Fibroblast of mammary gland (primary cell): Measurements from ENCODE around the gene NVL.
A peak's percentile ranks its signal among the peaks of the same experiment; 100 is the strongest.

ENCODE experiments used
- DNase-seq: peaks from one replicate; pipeline ENCODE4 v3.0.0-alpha.2; 2010; ENCODE audit warnings: low read depth
- H3K4me3 ChIP-seq: 2 replicates; pipeline ENCODE4 v1.5.1; 2011; ENCODE audit warnings: low read depth, mild to moderate bottlenecking, low read length, moderate library complexity; ENCODE audit not compliant: control insufficient read depth
- TF ChIP-seq, protein P1 (sequence below): conservative IDR thresholded peaks from 2 replicates; pipeline ENCODE4 v1.5.1; 2011; ENCODE audit warnings: low read depth, low read length, inconsistent platforms; ENCODE audit not compliant: control insufficient read depth, insufficient read depth

The NVL gene

DNA sequence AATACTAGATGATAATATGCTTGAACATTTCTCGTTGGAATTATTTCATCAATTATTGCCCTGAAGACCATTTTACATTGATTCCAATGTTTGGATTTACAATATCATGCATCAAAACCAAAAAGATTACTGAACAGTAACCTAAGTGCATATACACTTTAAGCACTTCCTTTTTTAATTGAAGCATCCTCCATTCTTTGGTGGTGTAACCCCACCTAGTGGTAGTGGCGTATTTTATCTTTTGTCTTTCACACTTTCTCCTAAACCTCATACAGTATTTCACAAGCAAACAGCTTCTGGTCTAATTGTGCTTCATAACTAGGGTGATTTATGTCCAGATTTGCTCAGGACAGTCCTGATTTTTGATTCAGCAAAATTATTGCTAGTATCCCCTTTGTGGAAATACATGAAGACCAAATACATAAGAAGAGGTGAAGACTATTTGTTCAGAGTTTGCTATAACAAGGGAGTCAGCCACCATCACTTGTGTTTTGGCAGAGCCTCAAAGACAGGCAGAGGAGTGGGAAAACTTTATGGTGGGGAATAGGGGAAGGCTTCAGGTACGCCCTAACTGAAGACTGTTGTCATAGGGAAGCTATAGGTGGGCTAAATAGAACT is 3.4 kb upstream of the NVL start:
- peak; percentile 75 for DNase-seq
- no peak overlapping the region for H3K4me3 ChIP-seq
- TF ChIP-seq, protein P1, sequence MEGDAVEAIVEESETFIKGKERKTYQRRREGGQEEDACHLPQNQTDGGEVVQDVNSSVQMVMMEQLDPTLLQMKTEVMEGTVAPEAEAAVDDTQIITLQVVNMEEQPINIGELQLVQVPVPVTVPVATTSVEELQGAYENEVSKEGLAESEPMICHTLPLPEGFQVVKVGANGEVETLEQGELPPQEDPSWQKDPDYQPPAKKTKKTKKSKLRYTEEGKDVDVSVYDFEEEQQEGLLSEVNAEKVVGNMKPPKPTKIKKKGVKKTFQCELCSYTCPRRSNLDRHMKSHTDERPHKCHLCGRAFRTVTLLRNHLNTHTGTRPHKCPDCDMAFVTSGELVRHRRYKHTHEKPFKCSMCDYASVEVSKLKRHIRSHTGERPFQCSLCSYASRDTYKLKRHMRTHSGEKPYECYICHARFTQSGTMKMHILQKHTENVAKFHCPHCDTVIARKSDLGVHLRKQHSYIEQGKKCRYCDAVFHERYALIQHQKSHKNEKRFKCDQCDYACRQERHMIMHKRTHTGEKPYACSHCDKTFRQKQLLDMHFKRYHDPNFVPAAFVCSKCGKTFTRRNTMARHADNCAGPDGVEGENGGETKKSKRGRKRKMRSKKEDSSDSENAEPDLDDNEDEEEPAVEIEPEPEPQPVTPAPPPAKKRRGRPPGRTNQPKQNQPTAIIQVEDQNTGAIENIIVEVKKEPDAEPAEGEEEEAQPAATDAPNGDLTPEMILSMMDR, result peak; percentile 81

GRCh38 chr1:224331824-224332223 is 1.9 kb upstream of the NVL start:
- TF ChIP-seq, protein P1, result no peak
- no peak for DNase-seq

DNA sequence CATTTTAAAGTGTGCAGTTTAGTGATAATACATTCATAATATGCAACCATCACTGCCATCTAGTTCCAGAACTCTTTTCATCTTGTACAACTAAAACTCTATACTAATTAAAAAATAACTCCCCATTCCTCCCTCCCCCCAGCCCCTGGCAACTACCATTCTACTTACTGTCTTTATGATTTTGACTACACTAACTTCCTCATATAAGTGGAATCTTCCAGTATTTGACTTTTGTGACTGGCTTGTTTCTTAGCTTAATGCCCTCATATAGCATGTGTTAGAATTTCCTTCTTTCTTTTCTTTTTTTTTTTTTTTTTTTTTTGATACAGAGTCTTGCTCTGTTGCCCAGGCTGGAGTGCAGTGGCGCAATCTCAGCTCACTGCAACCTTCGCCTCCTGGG is 1.4 kb upstream of the NVL start:
- DNase-seq, result no peak
- no peak overlapping the region for H3K4me3 ChIP-seq
- TF ChIP-seq, protein P1, result no peak

More at GRCh38 chr1:224331824-224332223, 1.9 kb upstream of the NVL start:
- H3K4me3 ChIP-seq, result no peak overlapping the region

GRCh38 chr1:224329484-224329841 is 509 bp downstream of the NVL start:
- no peak for DNase-seq
- H3K4me3 ChIP-seq, result peak overlapping the region; percentile 84
- TF ChIP-seq, protein P1, result no peak

DNA sequence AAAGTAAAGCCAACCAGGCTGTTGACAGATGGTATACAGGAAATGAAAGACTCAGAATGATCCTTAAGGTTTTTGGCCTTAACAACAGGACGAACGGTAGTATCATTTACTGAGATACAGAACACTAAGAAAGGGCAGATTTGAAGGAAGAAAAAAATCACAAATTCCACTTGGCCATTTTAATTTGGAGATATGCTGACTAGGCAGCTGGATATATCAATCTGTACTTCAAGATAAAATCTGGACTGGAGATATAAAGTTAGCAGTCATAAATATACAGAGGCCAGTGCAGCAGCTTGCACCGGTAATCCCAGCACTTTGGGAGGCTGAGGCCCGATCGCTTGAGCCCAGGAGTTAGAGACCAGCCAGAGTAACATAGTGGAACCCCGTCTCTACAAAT is 1.3 kb downstream of the NVL start:
- TF ChIP-seq, protein P1, result no peak
- H3K4me3 ChIP-seq, result peak overlapping the region; percentile 84
- DNase-seq, result no peak

DNA sequence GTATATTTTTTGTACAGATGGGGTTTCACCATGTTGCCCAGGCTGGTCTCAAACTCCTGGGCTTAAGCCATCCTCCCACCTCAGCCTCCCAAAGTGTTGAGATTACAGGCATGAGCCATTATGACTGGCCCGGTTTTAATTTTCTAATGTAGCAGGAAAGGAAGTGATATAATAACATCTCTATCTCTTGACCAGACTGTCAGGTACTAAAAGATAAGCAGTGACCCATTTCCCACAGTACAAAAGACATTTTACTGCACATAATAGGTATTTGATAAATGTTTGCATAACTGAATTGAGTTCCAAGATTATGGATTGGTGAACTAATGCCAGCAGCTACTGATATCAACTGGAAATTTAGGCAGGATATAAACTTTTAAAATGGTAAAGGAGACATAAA is 4.0 kb downstream of the NVL start:
- no peak overlapping the region for H3K4me3 ChIP-seq
- TF ChIP-seq, protein P1, result no peak
- no peak for DNase-seq

DNA sequence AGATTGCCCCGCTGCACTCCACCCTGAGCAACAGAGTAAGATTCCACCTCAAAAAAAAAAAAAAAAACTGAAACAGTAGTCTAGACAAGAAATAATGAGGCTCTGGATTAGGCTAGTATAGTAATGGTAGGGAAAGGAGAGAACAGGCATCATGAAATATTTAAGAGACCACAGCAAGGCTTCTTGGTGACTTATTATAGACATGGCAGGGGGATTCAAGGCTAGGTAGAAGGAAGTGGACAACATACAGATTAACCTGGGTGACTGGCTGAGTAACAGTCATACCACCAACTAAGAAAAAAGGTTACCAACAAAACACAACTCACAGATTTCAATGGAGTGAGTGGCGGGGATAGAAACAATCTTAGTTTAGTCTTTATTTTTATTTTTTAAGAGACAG is 8.3 kb downstream of the NVL start:
- no peak overlapping the region for H3K4me3 ChIP-seq
- DNase-seq, result no peak
- TF ChIP-seq, protein P1, result no peak
